Stimulated activated CD4-positive, alpha-beta T cell treated with anti-CD3 and anti-CD28 coated beads, Interleukin-12 subunit alpha, Interleukin-12 subunit beta, amount 100 ng/mL, for 4 hours (primary cell): ENCODE results near the gene MRGPRD.

Source experiments
- DNase-seq: peaks from one replicate; pipeline ENCODE4 v3.0.0-alpha.2; 2020

The MRGPRD gene

GRCh38 chr11:68946416-68947090 is 34.2 kb downstream of the MRGPRD start:
- no peak for DNase-seq

- no peak for DNase-seq
Observed at GRCh38 chr11:68942751-68943271, 38.0 kb downstream of the MRGPRD start.

GRCh38 chr11:68942095-68942620 is 38.6 kb downstream of the MRGPRD start:
- no peak for DNase-seq

GRCh38 chr11:68941324-68942094 is 39.3 kb downstream of the MRGPRD start:
- no peak for DNase-seq

GRCh38 chr11:68940651-68941323 is 40.0 kb downstream of the MRGPRD start:
- no peak for DNase-seq

DNA sequence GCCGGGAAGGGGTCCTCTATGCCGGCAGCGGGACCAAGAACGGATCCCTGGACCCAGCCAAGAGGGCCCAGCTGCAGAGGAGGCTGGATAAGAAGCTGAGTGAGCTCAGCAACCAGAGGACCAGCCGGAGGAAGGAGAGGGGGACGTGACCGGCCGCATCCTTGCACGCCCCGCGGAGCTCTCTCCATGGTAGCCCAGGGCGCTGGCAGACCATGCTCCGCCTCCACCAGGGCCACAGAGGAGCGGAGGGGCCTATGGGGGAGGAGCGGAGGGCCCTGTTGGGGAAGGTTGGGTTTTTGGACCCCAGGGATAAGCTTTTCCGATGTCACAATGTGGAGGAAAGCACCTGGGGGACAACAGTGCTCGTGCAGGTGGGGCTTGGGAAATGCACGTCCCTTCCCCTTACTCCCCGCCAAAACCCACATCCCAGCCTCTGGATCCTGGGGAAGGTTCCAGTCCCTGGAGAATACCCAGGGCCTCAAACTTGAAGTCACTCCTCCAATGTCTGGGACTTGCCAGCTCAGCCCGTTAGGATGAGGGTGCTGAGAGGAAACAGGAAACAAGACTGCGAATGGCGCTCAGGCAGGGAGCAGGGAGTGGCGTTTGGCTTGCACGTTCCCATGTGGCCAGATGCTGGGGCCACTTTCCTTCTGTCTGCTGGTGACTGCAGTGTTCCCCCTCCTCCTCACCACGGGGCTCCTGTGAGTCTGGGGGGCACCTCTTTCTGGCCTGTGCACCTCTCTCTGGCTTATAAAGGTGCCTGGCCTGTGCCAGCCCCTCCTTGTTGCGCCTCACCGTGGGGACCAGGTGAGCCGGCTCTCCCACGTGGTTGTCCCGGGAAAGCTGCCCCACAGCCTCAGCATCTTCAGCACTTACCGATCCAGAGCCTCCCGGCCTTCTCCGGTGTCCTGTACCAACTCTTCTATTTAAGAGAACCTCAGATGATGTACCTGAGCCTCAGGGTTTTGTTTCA is 40.9 kb downstream of the MRGPRD start:
- no peak for DNase-seq

DNA sequence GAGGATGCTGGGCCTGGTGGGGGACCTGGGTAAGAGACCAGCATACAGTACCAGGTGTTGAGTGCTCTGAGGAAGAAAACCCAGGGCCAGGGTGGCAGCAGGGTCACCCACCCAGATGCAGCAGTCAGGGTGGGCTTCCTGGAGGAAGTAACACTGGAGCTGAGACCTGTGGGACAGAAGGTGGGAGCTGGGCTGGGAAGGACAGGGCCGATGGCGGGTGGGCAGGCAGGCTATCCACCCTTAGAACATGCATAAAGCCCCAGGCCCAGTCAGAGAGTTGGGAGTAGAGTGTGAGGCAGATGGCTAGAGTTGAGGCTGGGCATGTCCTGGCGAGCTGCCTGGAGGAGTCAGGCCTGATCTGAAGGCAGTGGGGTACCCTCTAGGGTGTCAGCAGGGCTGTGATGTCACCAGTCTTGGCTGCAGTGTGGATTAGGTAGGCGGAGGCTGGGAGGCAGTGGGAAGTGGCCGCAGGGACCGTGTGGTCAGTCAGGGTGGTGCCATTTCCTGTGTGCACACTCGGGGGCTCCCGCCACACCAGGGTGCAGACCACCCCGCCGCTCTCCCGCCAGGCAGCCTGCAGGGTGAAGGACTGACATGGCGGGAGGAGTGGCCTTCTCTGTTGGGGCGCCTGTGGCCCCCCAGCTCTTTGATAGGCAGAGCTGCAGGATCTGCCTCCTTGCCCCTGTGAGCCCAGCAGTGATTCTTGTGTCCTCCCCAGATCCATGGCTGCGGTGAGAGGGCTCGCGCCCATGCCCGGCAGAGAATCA is 41.8 kb downstream of the MRGPRD start:
- DNase-seq: no peak

DNA sequence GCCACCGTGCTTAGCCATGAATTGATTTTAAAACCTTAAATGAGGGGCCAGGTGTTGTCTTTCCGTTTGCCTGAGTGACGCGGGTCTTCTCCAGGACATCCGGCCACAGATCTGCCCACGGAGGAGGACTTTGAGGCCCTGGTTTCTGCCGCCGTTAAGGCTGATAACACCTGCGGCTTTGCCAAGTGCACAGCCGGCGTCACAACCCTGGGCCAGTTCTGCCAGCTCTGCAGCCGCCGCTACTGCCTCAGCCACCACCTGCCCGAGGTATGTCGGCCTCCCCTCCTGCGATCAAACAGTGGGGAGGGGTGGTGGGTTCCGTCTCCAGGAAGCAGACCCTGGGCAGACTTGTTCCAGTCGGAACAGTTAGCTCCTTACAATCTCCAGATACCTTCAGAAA is 42.7 kb downstream of the MRGPRD start:
- DNase-seq: no peak

DNA sequence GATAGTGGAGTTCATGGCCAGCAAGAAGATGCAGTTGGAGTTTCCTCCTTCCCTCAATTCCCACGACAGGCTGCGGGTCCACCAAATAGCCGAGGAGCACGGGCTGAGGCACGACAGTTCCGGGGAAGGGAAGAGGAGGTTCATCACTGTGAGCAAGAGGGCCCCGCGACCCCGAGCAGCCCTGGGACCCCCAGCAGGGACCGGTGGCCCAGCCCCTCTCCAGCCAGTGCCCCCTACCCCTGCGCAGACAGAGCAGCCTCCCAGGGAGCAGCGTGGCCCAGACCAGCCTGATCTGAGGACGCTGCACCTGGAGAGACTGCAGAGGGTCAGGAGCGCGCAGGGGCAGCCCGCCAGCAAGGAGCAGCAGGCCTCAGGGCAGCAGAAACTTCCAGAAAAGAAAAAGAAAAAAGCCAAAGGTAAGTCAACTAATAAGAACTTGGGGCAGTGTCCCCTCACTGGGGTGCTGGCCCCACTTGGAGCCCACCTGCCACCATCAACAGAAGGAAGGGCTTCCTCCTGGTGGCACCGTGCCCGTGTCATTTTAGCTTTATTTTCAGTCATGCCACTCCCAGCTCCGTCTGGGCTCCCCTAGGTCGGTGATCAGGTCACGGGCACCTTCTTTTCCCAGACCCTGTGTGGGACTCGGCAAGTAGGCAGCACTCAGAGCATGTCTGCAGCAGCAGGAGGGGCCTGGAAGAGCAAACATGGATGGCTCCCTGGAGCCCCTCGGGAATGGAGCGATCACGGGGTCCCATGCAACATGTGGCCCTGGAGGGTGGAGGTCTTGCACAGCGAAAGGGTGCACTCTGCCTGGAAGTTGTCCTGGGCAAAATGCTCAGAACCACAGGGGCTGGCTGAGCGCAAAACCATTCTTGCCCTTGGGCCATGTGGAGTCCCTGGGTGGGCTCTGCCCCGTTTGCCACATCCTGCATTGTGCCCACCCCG is 43.8 kb downstream of the MRGPRD start:
- DNase-seq: no peak

DNA sequence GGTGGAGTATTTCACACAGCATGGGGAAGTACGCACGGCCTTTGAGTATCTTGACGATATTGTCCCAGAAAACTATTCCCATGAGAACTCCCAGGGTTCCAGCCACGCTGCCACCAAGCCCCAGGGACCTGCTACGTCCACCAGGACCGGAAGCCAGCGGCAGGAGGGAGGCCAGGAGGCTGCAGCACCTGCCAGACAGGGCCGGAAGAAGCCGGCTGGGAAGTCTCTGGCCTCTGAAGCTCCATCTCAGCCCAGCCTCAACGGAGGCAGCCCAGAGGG is 44.5 kb downstream of the MRGPRD start:
- DNase-seq: no peak

DNA sequence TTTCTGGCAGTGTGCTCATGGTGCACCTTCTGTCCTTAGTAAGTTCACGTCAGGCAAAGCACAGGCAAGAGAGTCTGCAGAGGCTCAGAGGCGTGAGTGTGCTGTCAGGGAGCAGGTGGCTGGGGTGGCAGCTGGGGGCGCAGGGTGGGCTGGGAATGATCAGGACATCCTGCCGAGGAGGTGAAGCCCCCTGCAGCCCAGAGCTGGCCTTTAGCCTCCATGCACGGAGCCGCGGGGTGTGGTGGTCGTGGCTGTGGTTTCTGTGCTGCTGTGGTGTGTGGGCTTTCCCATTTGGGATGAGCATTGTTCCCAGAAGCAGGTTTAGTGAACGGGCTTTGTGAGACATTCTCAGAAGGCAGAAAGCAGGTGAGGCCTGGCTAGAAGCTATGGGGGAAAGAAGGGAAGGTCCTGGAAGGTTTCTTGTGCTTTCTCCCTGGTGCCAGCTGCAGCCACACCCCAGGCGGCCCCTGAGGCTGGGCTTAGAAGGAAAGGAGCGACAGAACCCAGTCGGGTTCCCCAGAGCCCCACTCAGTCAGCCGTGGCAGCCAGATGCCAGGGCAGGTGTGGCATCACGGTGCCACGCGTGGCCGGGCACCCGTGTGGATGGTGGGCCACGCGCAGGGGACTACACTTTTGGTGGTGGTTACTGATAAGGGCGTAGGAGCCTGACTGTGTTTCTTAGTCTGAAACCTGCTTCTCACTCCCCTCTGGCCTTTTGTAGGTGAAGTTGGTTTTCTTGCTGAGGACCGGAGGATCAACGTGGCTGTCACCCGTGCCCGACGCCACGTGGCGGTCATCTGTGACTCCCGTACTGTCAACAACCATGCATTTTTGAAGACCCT is 45.0 kb downstream of the MRGPRD start:
- no peak for DNase-seq

- DNase-seq: no peak
Observed at GRCh38 chr11:68935066-68935465, 45.7 kb downstream of the MRGPRD start.

DNA sequence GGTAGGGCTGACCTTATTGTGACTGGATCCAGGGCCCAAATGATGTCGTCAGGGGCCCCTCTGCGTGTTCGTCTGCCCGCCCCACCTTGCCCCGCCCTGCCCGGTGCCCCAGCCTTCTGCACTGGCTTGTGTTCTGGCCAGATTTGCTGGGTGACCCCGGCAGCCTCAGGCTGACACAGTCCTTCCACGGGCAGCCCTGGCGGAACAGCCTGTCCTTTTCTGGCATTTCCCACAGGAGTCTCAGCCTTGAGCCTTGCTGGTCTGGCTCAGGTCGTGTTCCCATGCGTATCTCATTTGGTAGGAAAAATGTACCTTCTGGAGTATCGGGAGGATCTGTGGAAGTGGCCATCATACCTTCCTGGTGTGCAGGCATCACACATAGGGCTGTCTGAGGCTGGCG is 46.1 kb downstream of the MRGPRD start:
- no peak for DNase-seq

DNA sequence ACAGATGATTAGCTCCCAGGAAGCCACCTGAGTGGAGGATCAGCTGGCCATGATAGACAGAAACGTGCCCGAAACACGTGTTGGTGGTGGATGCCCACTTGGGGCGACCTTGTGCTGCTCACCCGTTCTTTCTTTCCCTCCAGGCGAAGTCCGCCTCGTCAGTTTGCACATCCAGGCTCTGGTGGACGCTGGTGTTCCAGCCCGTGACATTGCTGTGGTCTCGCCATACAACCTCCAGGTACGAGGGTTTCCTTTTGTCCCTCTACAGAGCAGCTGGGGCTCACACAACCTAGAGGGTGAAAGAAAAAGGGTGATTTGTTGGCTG is 46.5 kb downstream of the MRGPRD start:
- DNase-seq: no peak

DNA sequence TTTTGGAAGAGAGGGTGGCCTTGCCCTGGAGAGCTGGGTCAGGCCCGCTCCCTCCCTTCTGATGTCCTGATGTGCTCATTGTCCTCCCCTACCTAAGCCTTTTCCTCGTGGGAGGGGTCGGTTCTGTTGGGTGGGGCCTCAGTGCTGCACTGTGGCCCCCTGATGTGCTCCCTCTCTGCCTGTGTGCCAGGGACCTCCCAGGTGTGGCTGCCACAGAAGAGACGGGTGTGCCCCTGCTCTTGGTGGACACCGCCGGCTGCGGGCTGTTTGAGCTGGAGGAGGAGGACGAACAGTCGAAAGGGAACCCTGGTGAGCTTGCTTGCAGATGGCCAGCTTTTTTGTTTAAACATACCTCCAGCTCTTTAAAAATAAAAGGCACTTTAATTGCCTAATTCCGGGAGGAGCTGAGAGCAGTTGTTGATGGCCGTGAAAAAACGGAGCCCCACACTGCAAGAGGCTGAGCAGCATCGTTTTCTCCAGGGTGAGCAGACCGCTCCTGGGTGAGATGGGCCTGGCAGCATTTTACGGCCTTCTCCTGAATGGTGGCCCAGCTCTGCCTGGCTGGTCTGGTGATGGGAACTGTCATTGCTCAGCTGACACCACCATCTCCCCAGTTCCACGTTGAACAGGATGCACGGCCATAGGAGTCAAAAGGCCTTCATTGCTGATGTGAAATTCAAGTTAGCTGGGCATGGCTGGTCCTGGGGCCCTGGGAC is 47.0 kb downstream of the MRGPRD start:
- DNase-seq: no peak

- no peak for DNase-seq
Observed at GRCh38 chr11:68932933-68933577, 47.7 kb downstream of the MRGPRD start.

- no peak for DNase-seq
Observed at GRCh38 chr11:68932358-68932757, 48.4 kb downstream of the MRGPRD start.

- no peak for DNase-seq
Observed at GRCh38 chr11:68931911-68932310, 48.9 kb downstream of the MRGPRD start.
